Esophagus squamous epithelium (tissue), 5 donors: ENCODE measurements around the gene MLLT3. TPM values are rescaled to one million over a fixed set of nuclear protein-coding genes. Genes with fewer than 3 reads are reported as not detected.
A peak's percentile ranks its signal among the peaks of the same experiment; 100 is the strongest.

Source experiments
- DNase-seq: peaks from one replicate; lab custom pipeline; 2025; lab: John Stamatoyannopoulos, UW
- H3K27ac ChIP-seq, 4 donors: fragments of 200-600 bp; sonication (generic); one replicate each; pipeline ENCODE4 v1.5.1; 2016 to 2019; ENCODE audit warnings: mild to moderate bottlenecking in 1 of 4
- H3K27me3 ChIP-seq, 4 donors: fragments of 200-600 bp; sonication (generic); 1 replicate in 3 of 4; 2 replicates in 1 of 4; pipeline versions ENCODE4 v1.5.1 to v1.6.0; 2017 to 2021; ENCODE audit warnings: antibody characterized with exemption in 1 of 4
- H3K36me3 ChIP-seq, 3 donors: fragments of 200-600 bp; sonication (generic); one replicate each; pipeline ENCODE4 v1.5.1; 2016 to 2019
- H3K4me1 ChIP-seq, 3 donors: fragments of 200-600 bp; sonication (generic); one replicate each; pipeline ENCODE4 v1.5.1; 2017 to 2019
- H3K4me3 ChIP-seq, 4 donors: fragments of 200-600 bp; sonication (generic); 1 replicate in 3 of 4; 2 replicates in 1 of 4; pipeline ENCODE4 v1.5.1; 2016 to 2019; ENCODE audit warnings: mild to moderate bottlenecking in 2 of 4, moderate library complexity in 1 of 4
- H3K9me3 ChIP-seq, 3 donors: fragments of 200-600 bp; sonication (generic); one replicate each; pipeline ENCODE4 v1.5.1; 2016 to 2019
- POLR2A ChIP-seq, 4 donors: fragments of 450-650 bp; IDR thresholded peaks; one replicate each; pipeline ENCODE4 v1.6.1; 2017; ENCODE audit warnings: antibody characterized with exemption in 4 of 4, mild to moderate bottlenecking in 4 of 4, moderate library complexity in 3 of 4
- WGBS, 2 donors: methylation state at CpG; one replicate each; pipeline ENCODE4 v1.1.5; 2018; 5-methylcytosine and 5-hydroxymethylcytosine counted together
- intact Hi-C: fragments of 100-400 bp; cut with DNase I; formaldehyde crosslinking; loops from one replicate; pipeline ENCODE4 v1.15.0; 2022
- total RNA-seq, 4 donors: library from RNA; depleted of rRNA; stranded (reverse); fragments of >200 nt; gene quantifications; one replicate each; pipeline ENCODE4 v1.1.0, GENCODE V29; 2016
- TF ChIP-seq, protein P1 (sequence below), 6 experiments: fragments of 450-650 bp in 4 of 6; fragments of 200-600 bp in 2 of 6; sonication (generic) in 2 of 6; IDR thresholded peaks; one replicate each; pipeline ENCODE4 v1.5.1; 2016 to 2019; ENCODE audit warnings: antibody characterized with exemption in 6 of 6, mild to moderate bottlenecking in 4 of 6, moderate library complexity in 4 of 6
- donor health status: DM: yes; HTN: yes; CAD: no.

The MLLT3 gene
- total RNA-seq, 4 donors from 2014 or later = 8.2 to 21.5 (median 8.6) TPM

DNA sequence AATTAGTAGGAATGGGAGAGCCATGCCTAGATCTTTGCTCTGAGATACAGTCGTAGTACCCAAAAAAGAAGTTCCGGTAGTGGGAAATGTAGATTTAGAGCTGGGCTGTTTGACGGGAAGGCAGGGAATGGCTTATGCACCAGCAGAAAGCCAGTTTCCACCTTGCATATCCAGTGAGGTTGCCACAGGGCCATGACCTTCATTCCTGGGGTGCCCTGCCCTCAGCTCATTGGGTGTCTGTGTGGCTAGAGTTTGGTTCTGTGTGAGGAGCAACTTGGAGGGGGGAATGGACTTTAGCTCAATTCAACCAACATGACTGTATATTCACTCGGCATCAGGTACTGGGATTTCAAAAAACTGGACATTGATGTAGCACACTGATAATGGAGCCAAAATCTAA lies 300.1 kb downstream of the MLLT3 start:
- 94 to 95% methylated on average over 3 to 4 of the region's 4 CpGs for WGBS, 2 donors
- no peaks in the 10 kb centered on the region for H3K36me3 ChIP-seq
- H3K9me3 ChIP-seq = no peaks in the 10 kb centered on the region
- intact Hi-C loops = no loop called here
- no peak for DNase-seq
- H3K4me1 ChIP-seq = peaks cover 0 to 39% (median 27%) of the 10 kb centered on the region in 3 donors
- no peaks in the 10 kb centered on the region for H3K27me3 ChIP-seq
- H3K27ac ChIP-seq = no peak overlapping the region
- TF ChIP-seq POLR2A (IDR thresholded peaks at IDR 0.05) = no peak
- H3K4me3 ChIP-seq = no peak overlapping the region

DNA sequence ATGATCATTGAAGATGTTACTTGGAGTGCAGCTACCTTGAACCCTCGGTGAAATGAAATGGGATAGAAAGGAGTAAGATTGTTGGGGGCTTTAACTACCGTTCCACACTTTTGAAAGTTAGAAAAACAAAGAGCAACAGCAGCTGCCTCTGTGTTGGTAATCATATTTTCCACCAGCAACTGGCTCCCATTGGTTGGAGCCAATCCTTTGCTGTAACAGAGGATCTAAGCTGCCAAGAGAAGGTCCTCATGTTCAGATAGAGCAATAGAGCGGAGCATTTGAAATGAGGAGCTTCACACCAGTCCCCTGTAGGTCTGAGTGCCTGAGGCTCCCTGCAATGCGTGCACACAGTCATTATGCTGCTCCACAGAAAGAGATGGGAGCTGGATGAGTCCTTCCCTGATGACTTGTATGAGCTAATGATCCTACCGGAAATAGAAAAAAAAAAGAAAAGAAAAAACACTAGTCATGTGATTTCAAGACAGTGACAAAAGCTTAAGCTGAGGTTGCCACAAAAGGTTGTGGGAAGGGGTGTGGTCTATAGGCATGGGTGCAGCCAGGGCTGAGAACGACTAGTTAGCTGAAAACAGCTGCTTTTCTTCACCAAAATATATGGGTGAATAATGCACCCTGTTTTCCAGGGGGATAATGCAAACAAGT lies 300.7 kb downstream of the MLLT3 start:
- Histone ChIP-seq H3K27ac (peak overlapping the region in 3 of 4 donors; percentile 26 to 64 (median 32)), H3K4me1 (peaks cover 0 to 39% (median 27%) of the 10 kb centered on the region in 3 donors), H3K36me3 (no peaks in the 10 kb centered on the region), H3K4me3 (no peak overlapping the region), H3K9me3 (no peaks in the 10 kb centered on the region), H3K27me3 (no peaks in the 10 kb centered on the region)
- intact Hi-C loops = no loop called here
- WGBS, 2 donors = 36 to 42% methylated on average over 6 of the region's 6 CpGs
- no peak for DNase-seq
- TF ChIP-seq, protein P1, sequence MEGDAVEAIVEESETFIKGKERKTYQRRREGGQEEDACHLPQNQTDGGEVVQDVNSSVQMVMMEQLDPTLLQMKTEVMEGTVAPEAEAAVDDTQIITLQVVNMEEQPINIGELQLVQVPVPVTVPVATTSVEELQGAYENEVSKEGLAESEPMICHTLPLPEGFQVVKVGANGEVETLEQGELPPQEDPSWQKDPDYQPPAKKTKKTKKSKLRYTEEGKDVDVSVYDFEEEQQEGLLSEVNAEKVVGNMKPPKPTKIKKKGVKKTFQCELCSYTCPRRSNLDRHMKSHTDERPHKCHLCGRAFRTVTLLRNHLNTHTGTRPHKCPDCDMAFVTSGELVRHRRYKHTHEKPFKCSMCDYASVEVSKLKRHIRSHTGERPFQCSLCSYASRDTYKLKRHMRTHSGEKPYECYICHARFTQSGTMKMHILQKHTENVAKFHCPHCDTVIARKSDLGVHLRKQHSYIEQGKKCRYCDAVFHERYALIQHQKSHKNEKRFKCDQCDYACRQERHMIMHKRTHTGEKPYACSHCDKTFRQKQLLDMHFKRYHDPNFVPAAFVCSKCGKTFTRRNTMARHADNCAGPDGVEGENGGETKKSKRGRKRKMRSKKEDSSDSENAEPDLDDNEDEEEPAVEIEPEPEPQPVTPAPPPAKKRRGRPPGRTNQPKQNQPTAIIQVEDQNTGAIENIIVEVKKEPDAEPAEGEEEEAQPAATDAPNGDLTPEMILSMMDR (IDR thresholded peaks at IDR 0.05) = no peak
- TF ChIP-seq POLR2A (IDR thresholded peaks at IDR 0.05) = no peak

DNA sequence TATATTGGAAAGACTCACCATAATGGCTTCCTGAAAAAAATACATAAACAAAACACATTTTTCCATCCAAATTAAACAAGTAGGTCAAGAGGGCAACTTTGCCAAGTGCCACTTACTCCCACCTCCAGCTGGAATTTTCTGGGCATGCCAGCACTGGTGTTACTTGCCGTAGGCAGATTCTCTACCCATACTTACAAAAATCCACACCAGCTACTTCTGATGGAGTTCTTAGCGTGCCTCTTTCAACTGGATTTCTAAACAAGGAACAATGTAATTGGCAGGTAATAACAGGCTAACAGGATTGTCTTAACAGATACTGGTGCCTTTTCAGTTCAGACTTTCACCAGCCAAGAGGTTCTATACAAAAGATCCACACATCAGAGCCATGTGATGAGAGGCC lies 301.4 kb downstream of the MLLT3 start:
- no peak for DNase-seq

DNA sequence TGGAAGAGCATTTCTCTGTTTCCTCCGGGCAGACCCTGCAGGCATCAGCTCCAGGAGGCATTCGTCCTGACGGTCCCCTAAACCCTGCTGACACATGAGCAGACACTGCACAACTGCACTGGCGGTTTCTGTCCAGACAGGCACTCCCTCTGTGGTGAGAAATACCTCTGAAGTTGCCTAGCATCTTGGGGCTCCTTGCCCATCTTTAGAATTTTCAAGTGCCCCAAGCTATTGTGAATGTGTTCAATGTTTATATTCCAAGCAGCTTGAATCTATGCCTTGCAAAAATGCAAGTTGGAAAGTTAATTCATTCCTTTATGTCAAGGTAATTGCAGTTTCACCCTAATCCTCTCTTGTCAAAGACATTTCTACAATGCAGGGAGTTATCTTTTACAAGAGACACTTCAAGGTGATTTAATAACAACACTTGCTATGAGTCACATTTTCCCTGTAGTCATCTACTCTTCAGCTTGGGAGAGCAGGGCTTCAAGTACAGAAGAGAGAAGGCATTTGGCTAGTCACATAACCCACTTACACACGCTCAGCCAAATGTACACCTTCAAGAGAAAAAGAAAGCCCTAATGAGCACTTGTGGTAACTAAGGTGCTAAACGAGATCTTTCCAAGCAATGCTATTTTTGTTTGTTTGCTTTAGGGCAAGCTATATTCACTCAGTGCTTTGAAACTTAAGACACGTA lies 302.5 kb downstream of the MLLT3 start:
- no peaks in the 10 kb centered on the region for H3K9me3 ChIP-seq
- no peak for DNase-seq
- H3K36me3 ChIP-seq = no peaks in the 10 kb centered on the region
- H3K4me3 ChIP-seq = no peak overlapping the region
- WGBS, 2 donors = 32 to 45% methylated on average over 4 to 7 of the region's 7 CpGs
- peak overlapping the region; percentile 9 to 64 (median 27) for H3K27ac ChIP-seq
- no peaks in the 10 kb centered on the region for H3K27me3 ChIP-seq
- intact Hi-C loops = no loop called here
- TF ChIP-seq, protein P1 (IDR thresholded peaks at IDR 0.05) = no peak
- no peak for TF ChIP-seq POLR2A (IDR thresholded peaks at IDR 0.05)
- H3K4me1 ChIP-seq = peaks cover 0 to 52% (median 38%) of the 10 kb centered on the region in 3 donors

More for the DNA sequence above, 301.4 kb downstream of the MLLT3 start:
- Histone ChIP-seq H3K27me3 (no peaks in the 10 kb centered on the region), H3K36me3 (no peaks in the 10 kb centered on the region), H3K4me1 (peaks cover 0 to 43% (median 31%) of the 10 kb centered on the region in 3 donors), H3K4me3 (no peak overlapping the region), H3K9me3 (no peaks in the 10 kb centered on the region), H3K27ac (peak overlapping the region in 3 of 4 donors; percentile 26 to 64 (median 32))
- intact Hi-C loops = no loop called here
- 38 to 45% methylated on average over 2 of the region's 2 CpGs for WGBS, 2 donors
- TF ChIP-seq, protein P1 (IDR thresholded peaks at IDR 0.05) = no peak
- no peak for TF ChIP-seq POLR2A (IDR thresholded peaks at IDR 0.05)

DNA sequence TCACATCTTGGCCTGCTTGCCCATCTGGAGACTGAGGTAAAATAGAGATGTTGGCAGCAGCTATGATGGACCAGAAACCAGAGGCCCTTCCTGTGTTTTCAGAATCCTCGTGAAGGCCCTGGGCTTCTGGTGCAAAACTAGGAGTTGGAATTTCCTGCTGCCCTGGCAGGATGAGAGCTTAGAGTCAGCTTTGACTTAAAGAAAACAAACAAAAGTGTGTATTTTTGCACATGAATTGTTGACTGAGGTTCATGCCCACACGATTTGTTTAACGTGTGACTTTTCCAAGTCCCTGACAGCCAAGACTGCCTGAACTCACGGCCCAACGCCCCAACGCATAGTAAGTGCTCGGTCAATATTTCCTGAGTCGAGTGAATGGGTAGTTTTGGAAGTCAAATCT lies 303.1 kb downstream of the MLLT3 start:
- Histone ChIP-seq H3K36me3 (no peaks in the 10 kb centered on the region), H3K27me3 (no peaks in the 10 kb centered on the region), H3K4me1 (peaks cover 0 to 52% (median 38%) of the 10 kb centered on the region in 3 donors), H3K4me3 (no peak overlapping the region), H3K9me3 (no peaks in the 10 kb centered on the region), H3K27ac (peak overlapping the region; percentile 9 to 64 (median 24))
- 25 to 49% methylated on average over 6 to 7 of the region's 8 CpGs for WGBS, 2 donors
- TF ChIP-seq POLR2A (IDR thresholded peaks at IDR 0.05) = no peak
- TF ChIP-seq, protein P1 (IDR thresholded peaks at IDR 0.05) = no peak
- intact Hi-C loops = no loop called here
- DNase-seq = no peak
